Femur (tissue), 1 donor: Measurements from ENCODE around the gene LAMTOR3.

Experiments
- DNase-seq: peaks from one replicate; pipeline ENCODE4 v3.0.0-alpha.2; 2017

The LAMTOR3 gene

DNA sequence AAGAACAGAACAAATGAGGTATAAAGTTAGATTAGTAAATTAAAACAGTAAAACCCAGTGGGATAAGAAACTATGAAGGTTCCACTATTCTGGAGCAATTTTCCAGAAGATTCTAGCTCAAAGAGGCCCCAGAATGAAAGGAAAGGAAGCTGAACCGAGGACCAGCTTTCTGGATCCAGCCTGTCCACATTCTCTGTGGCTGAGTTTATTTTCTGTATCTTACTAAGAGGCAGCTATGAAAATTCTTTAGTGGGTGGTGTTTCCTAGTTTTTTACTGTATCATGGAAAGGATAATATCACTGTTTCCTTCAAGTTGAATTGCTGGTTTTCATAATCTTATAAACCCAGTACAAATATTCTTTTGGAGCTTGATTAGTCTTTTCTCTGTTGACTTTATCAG, 65.8 kb downstream of the LAMTOR3 start:
- no peak for DNase-seq
